KBM-7 (cell line): ENCODE results near the gene SH3PXD2B.
"Not testable (repeated sequence)": the region's sequence is repeated elsewhere in the genome, so short reads cannot be mapped to it uniquely, and the experiment has no call there.

ENCODE experiments used
- DNase-seq: peaks from one replicate; pipeline ENCODE4 v3.0.0-alpha.2; 2015
- in situ Hi-C: fragments of 300-500 bp; cut with MboI; formaldehyde crosslinking; loops from 2 replicates; pipeline ENCODE4 v1.14.3; 2020; ENCODE audit warnings: low sequenced_read_pairs, low pct_unique_long_range_greater_than_20kb, mixed read lengths

SH3PXD2B gene

DNA sequence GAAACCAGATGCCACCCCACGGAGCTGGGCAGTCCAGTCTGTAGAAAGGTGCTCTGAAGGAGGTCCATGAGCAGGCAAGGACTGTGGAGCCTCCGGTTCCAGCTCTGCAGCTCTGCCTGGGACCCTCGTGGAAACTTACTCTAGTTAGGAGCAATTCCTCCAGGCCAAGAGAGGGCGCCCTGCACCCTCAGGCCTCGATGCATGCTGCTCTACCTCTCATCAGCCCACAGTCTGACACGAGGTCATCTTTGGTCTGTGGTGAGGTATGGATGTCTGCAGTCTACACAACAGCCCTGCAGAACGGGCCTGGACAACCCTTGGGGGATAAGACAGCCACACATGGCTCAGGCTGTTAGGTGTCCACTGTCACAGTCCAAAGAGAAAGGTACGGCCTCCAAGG lies 120.1 kb downstream of the SH3PXD2B start:
- in situ Hi-C loops, result no loop called here

DNA sequence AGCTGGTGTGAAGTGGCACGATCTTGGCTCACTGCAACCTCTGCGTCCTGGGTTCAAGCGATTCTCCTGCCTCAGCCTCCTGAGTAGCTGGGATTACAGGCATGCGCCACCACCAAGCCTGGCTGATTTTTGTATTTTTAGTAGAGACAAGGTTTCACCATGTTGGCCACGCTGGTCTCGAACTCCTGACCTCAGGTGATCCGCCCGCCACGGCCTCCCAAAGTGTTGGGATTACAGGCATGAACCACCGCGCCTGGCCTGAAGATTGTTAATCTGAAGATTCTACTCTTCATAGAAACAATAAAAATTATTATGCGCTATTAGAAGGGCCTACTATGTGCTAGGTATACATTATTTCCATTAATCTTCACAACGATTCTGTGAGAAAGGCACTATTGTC lies 127.4 kb downstream of the SH3PXD2B start:
- in situ Hi-C loops, result not testable (repeated sequence)

More for the DNA sequence above, 120.1 kb downstream of the SH3PXD2B start:
- no peak for DNase-seq

GRCh38 chr5:172325452-172325851 lies 128.9 kb downstream of the SH3PXD2B start:
- in situ Hi-C loops, result no loop called here
- DNase-seq, result no peak

More for the DNA sequence above, 127.4 kb downstream of the SH3PXD2B start:
- not testable (repeated sequence) for DNase-seq

GRCh38 chr5:172322028-172322965 lies 132.0 kb downstream of the SH3PXD2B start:
- in situ Hi-C loops, result no loop called here
- peak; percentile 10 for DNase-seq

DNA sequence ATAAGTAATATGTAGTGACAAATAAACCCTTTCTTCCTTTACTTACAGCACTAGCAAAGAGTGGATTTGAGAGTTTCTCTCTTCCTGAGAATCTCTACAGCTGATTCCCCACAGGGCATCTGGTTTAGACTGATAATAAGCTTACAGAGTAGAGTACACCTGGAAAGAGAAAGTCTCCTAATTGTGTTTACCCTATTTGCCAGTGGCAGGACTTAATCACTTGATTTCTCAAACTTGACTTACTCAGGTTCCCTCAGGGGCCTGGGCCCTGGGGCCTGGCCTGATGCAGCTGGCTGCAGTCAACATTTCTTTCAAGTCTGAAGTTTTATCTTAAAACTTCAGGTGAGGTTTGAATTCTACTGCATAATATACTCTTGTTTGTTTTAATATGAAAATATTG lies 132.7 kb downstream of the SH3PXD2B start:
- no peak for DNase-seq
- in situ Hi-C loops, result no loop called here

DNA sequence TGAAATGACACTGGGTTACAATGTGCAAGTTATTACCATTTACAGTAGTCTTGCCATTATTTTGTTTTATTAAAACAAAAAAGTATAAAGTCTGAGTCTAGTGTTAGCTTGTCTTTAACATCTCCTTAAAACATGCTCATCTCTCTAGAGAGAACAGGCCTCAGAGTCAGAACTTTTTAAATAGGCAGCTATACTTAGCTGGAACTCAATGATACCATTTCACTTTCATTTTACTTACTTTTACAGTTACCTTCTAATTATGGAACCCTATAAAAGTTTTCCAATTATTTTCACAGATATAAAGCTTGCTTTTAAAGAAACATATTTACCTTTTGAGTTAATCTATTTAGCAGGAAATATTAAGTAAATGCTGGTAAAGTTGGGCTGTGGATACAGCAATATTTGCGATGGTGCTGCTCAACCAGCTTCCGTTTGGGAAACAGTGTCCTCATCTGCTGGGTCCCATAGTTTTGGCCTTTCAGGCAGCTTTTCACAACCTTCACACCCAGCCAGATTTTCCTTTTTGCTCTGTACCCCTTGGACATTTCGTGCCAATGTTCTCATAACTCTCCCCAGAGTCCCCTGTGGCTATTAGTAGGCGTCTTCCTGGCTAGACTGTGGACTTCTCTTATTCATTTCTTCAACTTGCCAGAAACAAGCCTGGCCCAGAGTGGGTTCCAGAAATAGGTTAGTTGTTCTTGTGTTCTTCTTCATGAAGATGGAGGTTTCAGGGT lies 134.4 kb downstream of the SH3PXD2B start:
- in situ Hi-C loops, result no loop called here
- no peak for DNase-seq

- DNase-seq, result no peak
- in situ Hi-C loops, result no loop called here
Observed at GRCh38 chr5:172315587-172316493, 138.5 kb downstream of the SH3PXD2B start.

DNA sequence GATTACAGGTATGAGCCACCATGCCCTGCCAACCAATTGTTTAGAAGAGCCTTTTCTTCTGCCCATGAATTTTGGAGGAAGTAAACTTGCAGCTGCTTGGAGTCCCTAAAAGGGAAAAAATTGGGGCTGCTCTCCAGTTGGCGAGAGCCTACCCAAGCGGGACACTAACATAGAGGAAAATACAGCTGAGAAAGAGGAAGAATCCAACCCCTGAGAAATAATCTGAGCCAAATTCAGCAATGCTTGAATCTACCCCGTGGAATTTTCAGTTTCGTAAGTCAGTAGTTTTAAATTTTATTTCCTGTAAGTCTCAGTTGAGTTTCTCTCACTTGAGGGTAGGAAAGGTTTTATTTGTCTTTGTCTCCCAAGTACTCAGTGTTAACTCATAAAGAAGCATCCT lies 140.4 kb downstream of the SH3PXD2B start:
- in situ Hi-C loops, result no loop called here
- DNase-seq, result no peak

- in situ Hi-C loops, result no loop called here
- no peak for DNase-seq
Observed at GRCh38 chr5:172312286-172312685, 142.0 kb downstream of the SH3PXD2B start.

GRCh38 chr5:172311605-172312004 lies 142.7 kb downstream of the SH3PXD2B start:
- in situ Hi-C loops, result no loop called here

DNA sequence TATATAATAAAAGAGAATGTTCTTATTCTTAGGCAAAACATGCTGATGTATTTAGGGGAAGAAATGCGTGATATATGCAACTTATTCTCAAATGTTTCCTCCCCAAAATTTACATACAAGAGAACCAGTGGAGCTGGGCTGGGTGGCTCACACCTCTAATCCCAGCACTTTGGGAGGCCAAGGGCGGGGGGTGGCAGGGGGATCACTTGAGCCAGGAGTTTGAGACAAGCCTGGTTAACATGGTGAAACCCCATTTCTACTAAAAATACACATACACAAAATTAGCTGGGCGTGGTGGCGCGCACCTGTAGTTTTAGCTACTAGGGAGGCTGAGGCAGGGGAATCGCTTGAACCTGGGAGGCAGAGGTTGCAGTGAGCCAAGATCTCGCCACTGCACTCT lies 143.3 kb downstream of the SH3PXD2B start:
- in situ Hi-C loops, result no loop called here

More at GRCh38 chr5:172311605-172312004, 142.7 kb downstream of the SH3PXD2B start:
- DNase-seq, result no peak

DNA sequence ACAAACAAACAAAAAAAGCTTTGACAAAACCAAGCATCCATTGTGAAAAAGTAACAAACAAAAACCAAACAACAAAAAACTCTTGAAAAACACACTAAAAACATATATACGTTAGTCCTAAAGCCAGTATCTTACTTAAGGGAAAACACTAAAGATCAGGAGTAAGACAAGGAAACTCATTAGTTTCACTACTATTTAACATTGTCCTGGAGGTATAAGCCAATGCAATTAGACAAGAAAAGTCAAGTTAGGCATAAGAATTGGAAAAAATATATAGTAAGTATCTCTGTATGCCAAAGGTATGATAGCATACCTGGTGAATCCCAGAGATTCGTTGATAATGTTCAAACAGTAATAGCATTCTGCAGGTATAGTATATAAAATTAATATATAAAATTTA lies 148.9 kb downstream of the SH3PXD2B start:
- DNase-seq, result no peak
- in situ Hi-C loops, result no loop called here

More for the DNA sequence above, 143.3 kb downstream of the SH3PXD2B start:
- no peak for DNase-seq

- DNase-seq, result no peak
Observed at GRCh38 chr5:172303572-172304335, 150.6 kb downstream of the SH3PXD2B start.

GRCh38 chr5:172303162-172303561 lies 151.2 kb downstream of the SH3PXD2B start:
- in situ Hi-C loops, result no loop called here
- no peak for DNase-seq

More at GRCh38 chr5:172303572-172304335, 150.6 kb downstream of the SH3PXD2B start:
- in situ Hi-C loops, result no loop called here

GRCh38 chr5:172302047-172302710 lies 152.1 kb downstream of the SH3PXD2B start:
- in situ Hi-C loops, result no loop called here
- DNase-seq, result no peak

DNA sequence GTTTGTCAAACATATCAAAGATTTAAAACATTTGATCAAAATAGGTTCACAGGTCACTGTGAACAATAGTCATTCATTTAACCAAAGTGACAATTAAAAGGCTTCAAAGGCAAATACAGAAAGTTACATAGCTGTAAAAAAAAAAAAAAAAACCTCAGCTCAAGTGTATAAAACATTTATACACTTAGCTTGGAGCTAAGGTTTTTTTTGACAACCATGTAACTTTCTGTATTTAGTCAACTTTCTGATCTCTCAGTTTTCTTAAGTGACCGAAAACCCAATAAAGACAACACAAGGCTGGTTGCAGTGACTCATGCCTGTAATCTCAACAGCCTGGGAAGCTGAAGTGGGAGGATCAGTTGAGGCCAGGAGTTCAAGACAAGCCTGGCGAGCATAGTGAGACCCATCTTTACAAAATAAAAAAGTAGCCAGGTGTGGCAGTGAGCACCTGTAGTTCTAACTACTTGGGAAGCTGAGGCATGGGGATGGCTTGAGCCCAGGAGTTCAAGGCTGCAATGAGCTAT lies 154.3 kb downstream of the SH3PXD2B start:
- in situ Hi-C loops, result no loop called here
- DNase-seq, result no peak

- no peak for DNase-seq
- in situ Hi-C loops, result no loop called here
Observed at GRCh38 chr5:172294831-172295230, 159.5 kb downstream of the SH3PXD2B start.
